Astrocyte of the cerebellum (primary cell): ENCODE measurements around the gene SOBP.

ENCODE experiments used
- DNase-seq: peaks from one replicate; pipeline ENCODE4 v3.0.0-alpha.2; 2011; ENCODE audit warnings: low read depth
- H3K4me3 ChIP-seq: 2 replicates; pipeline ENCODE4 v1.5.1; 2011; ENCODE audit warnings: mild to moderate bottlenecking, low read depth, low read length, moderate library complexity
- CTCF ChIP-seq: IDR thresholded peaks from 2 replicates; pipeline ENCODE4 v1.5.1; 2012; ENCODE audit warnings: low read length, low read depth, moderate library complexity, mild to moderate bottlenecking; ENCODE audit errors: missing control alignments
- in situ Hi-C: cut with HindIII; loops from 2 replicates; pipeline ENCODE4 v1.10.0; 2017; ENCODE audit warnings: low sequenced_read_pairs

SOBP gene

GRCh38 chr6:107542192-107542668, 52.3 kb downstream of the SOBP start:
- no peak for DNase-seq
- no peak overlapping the region for H3K4me3 ChIP-seq
- in situ Hi-C loops: no loop called here
- no peak for TF ChIP-seq CTCF

- DNase-seq: no peak
- in situ Hi-C loops: no loop called here
- no peak for TF ChIP-seq CTCF
- no peak overlapping the region for H3K4me3 ChIP-seq
Observed at GRCh38 chr6:107543088-107543487, 53.2 kb downstream of the SOBP start.

DNA sequence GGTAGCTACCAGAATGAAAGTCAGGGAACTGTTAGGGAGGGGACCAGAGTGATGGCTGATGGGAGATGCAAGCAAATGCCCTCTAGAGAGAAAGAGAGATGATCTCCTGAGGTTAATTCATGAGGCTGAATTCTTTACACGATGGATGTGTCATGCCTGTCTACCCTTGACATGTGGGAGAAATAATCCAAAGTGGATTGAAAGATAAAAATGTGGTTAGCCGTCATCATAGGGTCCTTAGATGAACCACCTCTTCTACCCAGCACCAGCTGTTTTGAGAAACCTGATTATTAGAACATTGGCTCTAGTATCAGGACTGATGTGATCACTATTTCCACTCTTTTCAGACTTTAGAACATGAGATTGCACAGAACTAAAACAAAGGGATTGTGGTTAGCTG, 53.6 kb downstream of the SOBP start:
- DNase-seq: no peak
- TF ChIP-seq CTCF: no peak
- in situ Hi-C loops: no loop called here
- H3K4me3 ChIP-seq: no peak overlapping the region

DNA sequence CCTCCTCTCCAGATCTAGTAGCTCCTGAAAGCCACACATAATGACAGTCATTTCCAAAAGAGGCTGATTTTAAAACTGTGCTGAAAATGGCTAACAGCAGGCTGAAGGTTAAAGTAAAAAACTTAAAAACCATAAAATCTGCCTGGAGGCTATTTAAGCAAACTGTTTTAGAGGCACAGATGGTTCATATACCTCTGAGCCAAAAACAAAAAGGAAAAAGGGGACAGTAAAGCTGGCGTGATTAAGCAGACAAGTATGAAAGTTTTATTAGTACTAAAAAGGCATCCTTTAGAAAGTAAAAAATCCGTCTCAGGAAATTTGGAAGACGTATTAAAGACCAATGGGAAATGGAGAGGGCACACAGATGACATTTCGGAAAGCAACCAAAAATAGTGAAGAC, 55.8 kb downstream of the SOBP start:
- in situ Hi-C loops: no loop called here
- no peak for DNase-seq
- no peak overlapping the region for H3K4me3 ChIP-seq
- no peak for TF ChIP-seq CTCF

GRCh38 chr6:107546691-107547450, 57.0 kb downstream of the SOBP start:
- no peak overlapping the region for H3K4me3 ChIP-seq
- DNase-seq: no peak
- TF ChIP-seq CTCF: no peak
- in situ Hi-C loops: no loop called here

DNA sequence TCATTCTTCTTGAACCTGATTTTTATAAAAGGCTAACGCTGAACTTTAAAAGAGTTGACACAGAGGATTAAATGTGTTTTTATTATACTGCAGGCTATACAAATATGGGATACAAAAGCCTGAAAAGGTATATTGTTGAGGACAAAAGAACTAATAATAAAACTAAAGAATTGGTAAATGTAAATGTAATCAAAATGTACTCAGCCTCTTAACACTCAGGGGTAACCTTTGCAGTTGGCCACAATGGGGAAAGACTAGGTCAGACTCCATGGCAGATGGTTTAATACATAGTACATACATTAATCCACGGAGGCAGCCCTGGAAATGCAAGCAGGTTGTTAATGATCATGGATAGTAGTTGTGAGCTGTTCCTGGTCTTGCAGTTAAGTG, 57.5 kb downstream of the SOBP start:
- in situ Hi-C loops: no loop called here
- no peak for DNase-seq
- TF ChIP-seq CTCF: no peak
- H3K4me3 ChIP-seq: no peak overlapping the region
